ENCODE data around the gene TBR1. TPM values are rescaled to one million over a fixed set of nuclear protein-coding genes. Genes with fewer than 3 reads are reported as not detected.

TBR1 gene
- total and polyA plus RNA-seq, 2 experiments from 2014 or later = not detected

GRCh38 chr2:161445097-161445496, 29.0 kb downstream of the TBR1 start:
- no peak overlapping the region for H3K27ac Mint-ChIP-seq
- DNase-seq (ENCODE audit: low spot score) (no peak), ATAC-seq (no peak)
- Histone ChIP-seq H3K36me3 (ENCODE audit: insufficient read depth) (no peaks in the 10 kb centered on the region), H4K20me1 (replicated peaks; ENCODE audit: insufficient read depth) (no peaks in the 10 kb centered on the region), H3K27me3 (ENCODE audit: insufficient read depth) (no peaks in the 10 kb centered on the region), H3K4me3 (no peak overlapping the region), H2AFZ (no peak overlapping the region), H3K9me2 (ENCODE audit: insufficient read depth) (no peaks in the 10 kb centered on the region), H3K4me1 (ENCODE audit: insufficient read depth) (no peaks in the 10 kb centered on the region), H3K79me2 (replicated peaks; ENCODE audit: insufficient read depth) (no peaks in the 10 kb centered on the region), H3K4me2 (no peak overlapping the region), H3K27ac (ENCODE audit: low read depth) (no peak overlapping the region), H3F3A (replicated peaks; ENCODE audit: low read depth) (no peaks in the 10 kb centered on the region)
- TF ChIP-seq EZH2phosphoT487 (IDR thresholded peaks at IDR 0.05; ENCODE audit: unreplicated experiment) (no peak), CREB1 (CRISPR knock-in tag; IDR thresholded peaks at IDR 0.05; ENCODE audit: low read depth) (no peak), EZH2 (IDR thresholded peaks at IDR 0.05; ENCODE audit: low read depth, unreplicated experiment) (no peak), ZNF462 (CRISPR knock-in tag; IDR thresholded peaks at IDR 0.05) (no peak), ETS1 (IDR thresholded peaks at IDR 0.05) (no peak), ZNF331 (CRISPR knock-in tag; IDR thresholded peaks at IDR 0.05; ENCODE audit: low read depth) (no peak), NANOG (IDR thresholded peaks at IDR 0.05; ENCODE audit: borderline replicate concordance) (no peak), STAT1 (IDR thresholded peaks at IDR 0.05; ENCODE audit: unreplicated experiment) (no peak), JUNB (IDR thresholded peaks at IDR 0.05; ENCODE audit: unreplicated experiment) (no peak)
- TF ChIP-seq, protein P1, sequence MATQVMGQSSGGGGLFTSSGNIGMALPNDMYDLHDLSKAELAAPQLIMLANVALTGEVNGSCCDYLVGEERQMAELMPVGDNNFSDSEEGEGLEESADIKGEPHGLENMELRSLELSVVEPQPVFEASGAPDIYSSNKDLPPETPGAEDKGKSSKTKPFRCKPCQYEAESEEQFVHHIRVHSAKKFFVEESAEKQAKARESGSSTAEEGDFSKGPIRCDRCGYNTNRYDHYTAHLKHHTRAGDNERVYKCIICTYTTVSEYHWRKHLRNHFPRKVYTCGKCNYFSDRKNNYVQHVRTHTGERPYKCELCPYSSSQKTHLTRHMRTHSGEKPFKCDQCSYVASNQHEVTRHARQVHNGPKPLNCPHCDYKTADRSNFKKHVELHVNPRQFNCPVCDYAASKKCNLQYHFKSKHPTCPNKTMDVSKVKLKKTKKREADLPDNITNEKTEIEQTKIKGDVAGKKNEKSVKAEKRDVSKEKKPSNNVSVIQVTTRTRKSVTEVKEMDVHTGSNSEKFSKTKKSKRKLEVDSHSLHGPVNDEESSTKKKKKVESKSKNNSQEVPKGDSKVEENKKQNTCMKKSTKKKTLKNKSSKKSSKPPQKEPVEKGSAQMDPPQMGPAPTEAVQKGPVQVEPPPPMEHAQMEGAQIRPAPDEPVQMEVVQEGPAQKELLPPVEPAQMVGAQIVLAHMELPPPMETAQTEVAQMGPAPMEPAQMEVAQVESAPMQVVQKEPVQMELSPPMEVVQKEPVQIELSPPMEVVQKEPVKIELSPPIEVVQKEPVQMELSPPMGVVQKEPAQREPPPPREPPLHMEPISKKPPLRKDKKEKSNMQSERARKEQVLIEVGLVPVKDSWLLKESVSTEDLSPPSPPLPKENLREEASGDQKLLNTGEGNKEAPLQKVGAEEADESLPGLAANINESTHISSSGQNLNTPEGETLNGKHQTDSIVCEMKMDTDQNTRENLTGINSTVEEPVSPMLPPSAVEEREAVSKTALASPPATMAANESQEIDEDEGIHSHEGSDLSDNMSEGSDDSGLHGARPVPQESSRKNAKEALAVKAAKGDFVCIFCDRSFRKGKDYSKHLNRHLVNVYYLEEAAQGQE (IDR thresholded peaks at IDR 0.05; ENCODE audit: unreplicated experiment) = no peak
- H3K27me3 Mint-ChIP-seq (ENCODE audit: insufficient read depth, low read depth, poor library complexity) = no peaks in the 10 kb centered on the region
- no peaks in the 10 kb centered on the region for H3K9me3 Mint-ChIP-seq
- H3K36me3 Mint-ChIP-seq (ENCODE audit: low read depth) = no peaks in the 10 kb centered on the region
- no peak overlapping the region for H3K4me3 Mint-ChIP-seq
- peaks cover 3% of the 10 kb centered on the region; the same call in 1 of the 3 replicates for H3K4me1 Mint-ChIP-seq

All from GM23338 (cell line).